Measurements from ENCODE around the gene NR5A2. TPM values are rescaled to one million over a fixed set of nuclear protein-coding genes. Genes with fewer than 3 reads are reported as not detected.

The NR5A2 gene
- total RNA-seq, 1 donor from 2014 or later = 5.9 TPM

DNA sequence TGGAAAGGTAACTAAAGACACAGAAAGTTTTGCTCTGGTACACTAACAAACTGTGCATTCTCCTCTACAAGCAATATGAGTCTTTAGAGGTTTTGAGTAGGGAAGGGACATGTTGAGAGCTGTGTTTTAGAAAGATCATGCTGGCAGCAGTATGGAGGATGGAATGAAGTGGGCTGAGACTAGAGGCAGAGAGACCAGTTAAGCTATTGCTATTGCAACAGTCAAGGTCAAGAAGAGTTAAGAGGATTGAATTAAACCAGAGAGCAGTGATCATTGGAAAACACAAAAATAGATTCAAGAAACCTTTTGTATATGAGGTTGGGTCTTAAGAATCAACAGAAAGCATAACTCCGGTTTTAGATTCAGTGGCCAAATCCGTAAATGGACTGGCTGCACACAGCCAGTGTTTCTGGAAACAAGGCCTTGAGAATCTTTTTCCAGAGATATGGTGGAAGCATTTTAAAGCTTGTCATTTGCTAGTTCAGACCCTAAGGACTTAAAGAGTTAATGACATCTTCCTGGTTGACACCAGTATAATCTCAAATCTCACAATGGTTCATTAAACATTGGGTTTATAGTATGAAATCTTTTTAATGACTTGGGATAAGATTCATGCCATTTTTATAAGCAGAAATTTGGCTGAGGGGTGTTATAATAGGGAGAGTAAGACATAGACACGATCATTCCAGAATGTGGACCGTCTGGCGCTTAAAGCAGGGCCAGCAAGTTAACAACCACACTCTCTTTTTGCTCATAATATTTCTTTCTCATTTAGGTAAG is 177.9 kb downstream of the NR5A2 start:
- DNase-seq (ENCODE audit: low spot score) = no peak

GRCh38 chr1:200206340-200206739 is 178.8 kb downstream of the NR5A2 start:
- no peak for DNase-seq (ENCODE audit: low spot score)

GRCh38 chr1:200206761-200207160 is 179.3 kb downstream of the NR5A2 start:
- DNase-seq (ENCODE audit: low spot score) = no peak

DNA sequence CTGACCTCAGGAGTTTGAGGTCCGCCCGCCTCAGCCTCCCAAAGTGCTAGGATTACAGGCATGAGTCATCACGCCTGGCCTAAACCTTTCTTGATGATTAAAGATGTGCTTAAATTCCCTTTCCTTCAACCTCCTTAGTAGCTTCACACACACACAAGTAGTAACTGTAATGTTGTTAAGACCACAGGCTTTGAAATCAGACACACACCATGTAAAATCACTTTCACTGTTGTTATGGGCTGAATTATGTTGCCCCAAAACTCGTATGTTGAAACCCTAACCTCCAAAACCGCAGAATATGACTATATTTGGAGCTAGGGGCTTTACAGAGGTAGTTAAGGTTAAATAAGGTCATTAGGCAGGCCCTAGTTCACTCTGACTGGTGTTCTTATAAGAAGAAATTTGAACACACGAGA is 180.2 kb downstream of the NR5A2 start:
- no peak for DNase-seq (ENCODE audit: low spot score)

DNA sequence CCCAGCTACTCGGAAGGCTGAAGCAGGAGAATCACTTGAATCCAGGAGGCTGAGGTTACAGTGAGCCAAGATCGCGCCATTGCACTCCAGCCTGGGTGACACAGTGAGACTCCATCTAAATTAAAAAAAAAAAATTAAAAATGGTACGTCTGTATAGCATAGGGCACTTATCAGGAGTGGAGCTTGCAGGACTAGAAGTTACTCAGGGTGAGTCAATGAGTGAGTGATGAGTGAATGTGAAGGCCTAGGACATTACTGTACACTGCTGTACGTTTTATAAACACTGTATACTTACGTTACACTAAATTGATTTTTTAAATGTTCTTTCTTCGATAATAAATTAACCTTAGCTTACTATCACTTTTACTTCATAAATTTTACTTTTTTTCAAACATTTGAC is 183.6 kb downstream of the NR5A2 start:
- DNase-seq (ENCODE audit: low spot score) = no peak

GRCh38 chr1:200213392-200213791 is 185.9 kb downstream of the NR5A2 start:
- DNase-seq (ENCODE audit: low spot score) = no peak

DNA sequence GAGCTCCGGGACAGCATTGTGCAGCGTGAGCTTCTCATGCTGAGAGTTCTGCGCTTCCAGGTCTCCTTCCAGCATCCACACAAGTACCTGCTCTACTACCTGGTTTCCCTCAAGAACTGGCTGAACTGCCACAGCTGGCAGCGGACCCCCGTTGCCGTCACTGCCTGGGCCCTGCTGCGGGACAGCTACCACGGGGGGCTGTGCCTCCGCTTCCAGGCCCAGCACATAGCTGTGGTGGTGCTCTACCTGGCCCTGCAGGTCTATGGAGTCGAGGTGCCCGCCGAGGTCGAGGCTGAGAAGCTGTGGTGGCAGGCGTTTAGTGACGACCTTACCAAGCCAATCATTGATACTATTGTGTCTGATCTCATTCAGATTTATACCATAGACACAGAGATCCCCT is 186.4 kb downstream of the NR5A2 start:
- no peak for DNase-seq (ENCODE audit: low spot score)

- no peak for DNase-seq (ENCODE audit: low spot score)
Measured at GRCh38 chr1:200215350-200215749, 187.8 kb downstream of the NR5A2 start.

- DNase-seq (ENCODE audit: low spot score) = no peak
Measured at GRCh38 chr1:200217703-200218102, 190.2 kb downstream of the NR5A2 start.

DNA sequence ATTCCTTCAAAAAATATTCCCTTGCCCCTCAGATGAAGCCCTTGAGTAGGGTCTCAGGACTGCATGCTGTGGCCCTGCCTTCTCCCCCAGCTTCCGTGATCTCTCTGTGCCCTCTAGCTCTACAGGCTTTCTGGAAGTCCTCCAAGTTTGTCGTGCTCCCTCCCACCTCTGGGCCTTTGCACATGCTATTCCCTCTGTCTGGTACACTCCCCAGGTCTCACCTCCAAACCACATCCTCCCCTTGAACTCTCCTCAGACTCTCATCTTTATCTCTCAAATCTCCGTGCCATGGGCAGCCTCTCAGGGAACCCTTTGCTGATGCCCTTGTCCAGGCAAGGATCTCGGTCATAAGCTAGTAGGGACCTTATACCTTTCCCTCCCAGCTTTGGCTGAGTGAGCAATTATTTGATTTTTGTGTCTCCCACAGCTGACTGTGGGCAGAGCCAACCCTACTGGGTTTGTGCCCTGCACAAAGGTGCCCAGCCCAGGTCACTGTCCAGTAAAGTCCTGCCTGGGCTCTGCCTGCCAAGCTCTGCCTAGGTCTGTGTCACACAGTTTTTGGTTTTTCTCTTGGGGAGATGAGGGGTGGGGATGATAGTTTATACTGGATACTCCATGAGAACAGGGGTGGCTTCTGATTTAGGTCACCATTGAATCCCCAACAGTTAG is 194.2 kb downstream of the NR5A2 start:
- no peak for DNase-seq (ENCODE audit: low spot score)

- no peak for DNase-seq (ENCODE audit: low spot score)
Measured at GRCh38 chr1:200223207-200223606, 195.7 kb downstream of the NR5A2 start.

DNA sequence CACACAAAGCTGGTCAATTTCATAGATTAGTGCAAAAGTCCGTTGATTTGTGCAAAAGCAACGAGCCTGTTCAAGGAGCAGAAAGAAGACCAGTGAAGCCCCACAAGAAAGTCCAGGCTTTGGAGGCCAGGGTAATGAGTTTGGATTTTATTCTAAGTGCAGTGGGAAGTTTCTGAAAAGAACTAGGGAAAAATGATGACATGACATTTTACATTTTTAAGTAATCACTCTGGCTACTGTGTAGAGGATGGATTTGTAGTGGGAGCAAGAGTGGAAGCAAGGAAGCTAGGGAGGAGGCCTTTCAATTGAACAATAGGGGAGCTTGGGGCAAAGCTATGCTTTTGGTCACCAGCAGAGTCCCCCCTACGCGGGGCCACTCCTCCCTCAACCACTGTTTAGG is 196.1 kb downstream of the NR5A2 start:
- no peak for DNase-seq (ENCODE audit: low spot score)

- DNase-seq (ENCODE audit: low spot score) = no peak
Measured at GRCh38 chr1:200224315-200224714, 196.8 kb downstream of the NR5A2 start.

DNA sequence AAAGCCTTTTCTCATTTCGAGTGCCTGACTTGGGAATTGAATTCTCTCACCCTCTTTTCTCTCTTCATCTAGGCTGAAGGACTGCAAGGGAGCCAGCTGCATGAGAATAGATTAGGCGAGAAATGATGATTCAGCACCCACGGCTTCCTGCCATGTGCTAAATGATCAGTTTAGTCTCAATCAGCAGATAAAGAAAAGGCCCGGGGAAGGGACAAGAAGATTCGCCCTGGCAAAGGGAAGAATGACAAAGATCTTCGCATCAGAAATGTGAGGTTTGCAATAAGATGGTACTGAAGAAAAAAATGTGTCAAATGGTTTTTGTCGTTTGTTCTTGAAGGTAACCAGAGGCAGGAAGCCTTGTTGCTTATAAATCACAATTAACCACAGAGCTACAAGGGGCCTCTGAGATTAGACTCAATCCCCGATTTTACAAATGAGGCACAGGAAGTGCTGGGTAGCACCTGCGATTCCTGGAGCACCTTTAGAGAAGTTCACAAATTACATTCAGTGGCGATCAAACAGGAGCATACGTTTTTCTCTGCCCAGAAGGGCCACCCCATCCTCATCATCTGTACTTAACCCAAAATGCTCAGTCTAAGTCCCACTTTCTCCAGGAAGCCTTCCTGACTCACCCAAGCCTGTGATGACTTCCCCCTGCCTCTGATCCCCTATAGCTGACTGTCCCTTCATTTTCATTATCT is 198.9 kb downstream of the NR5A2 start:
- DNase-seq (ENCODE audit: low spot score) = no peak

DNA sequence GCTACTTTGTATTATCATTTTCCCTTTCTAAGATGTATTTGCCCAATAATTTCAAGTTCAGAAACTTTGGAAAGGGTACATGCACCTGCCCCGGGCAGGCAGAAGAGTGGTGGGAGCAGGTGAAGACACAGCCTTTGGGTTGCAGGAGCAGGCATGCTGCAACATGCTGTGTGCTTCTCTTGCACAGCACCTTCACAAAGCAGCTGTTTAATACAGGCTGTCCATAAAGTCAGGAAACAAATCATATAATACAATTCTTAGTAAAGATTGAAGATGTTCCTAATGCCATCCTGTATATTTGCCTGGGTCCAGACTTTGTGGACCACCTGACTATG is 199.4 kb downstream of the NR5A2 start:
- DNase-seq (ENCODE audit: low spot score) = no peak
